Aorta (tissue), 5 donors: ENCODE measurements around the gene ANKRD33B. TPM values are rescaled to one million over a fixed set of nuclear protein-coding genes. Genes with fewer than 3 reads are reported as not detected.

Experiments
- ATAC-seq: fragments of 200-7000 bp; cut with Tn5 transposase; one replicate; pipeline ENCODE4 v1.9.1; 2022; ENCODE audit warnings: moderate library complexity; ENCODE audit not compliant: low FRiP score
- DNase-seq, 2 donors: peaks; one replicate each; pipeline ENCODE4 v3.0.0-alpha.2; 2020
- H3K27ac ChIP-seq, 2 donors: one replicate each; pipeline ENCODE4 v1.5.1; 2013; ENCODE audit warnings: low read length in 2 of 2, mild to moderate bottlenecking in 2 of 2, moderate library complexity in 2 of 2, control low read depth in 1 of 2, inconsistent platforms in 1 of 2, low read depth in 1 of 2
- H3K27me3 ChIP-seq, 2 donors: one replicate each; pipeline ENCODE4 v1.6.1; 2013; ENCODE audit warnings: control low read depth in 1 of 2, low read length in 1 of 2, mild to moderate bottlenecking in 1 of 2, moderate library complexity in 1 of 2; ENCODE audit not compliant: insufficient read depth in 2 of 2, control insufficient read depth in 1 of 2
- H3K36me3 ChIP-seq, 2 donors: one replicate each; pipeline ENCODE4 v1.6.1; 2013; ENCODE audit warnings: control low read depth in 1 of 2, low read length in 1 of 2, mild to moderate bottlenecking in 1 of 2; ENCODE audit not compliant: insufficient read depth in 2 of 2, control insufficient read depth in 1 of 2
- H3K4me1 ChIP-seq, 2 donors: one replicate each; pipeline ENCODE4 v1.6.1; 2013; ENCODE audit warnings: low read length in 2 of 2, control low read depth in 1 of 2, mild to moderate bottlenecking in 1 of 2, moderate library complexity in 1 of 2; ENCODE audit not compliant: insufficient read depth in 2 of 2, control insufficient read depth in 1 of 2
- H3K4me3 ChIP-seq, 2 donors: one replicate each; pipeline ENCODE4 v1.5.1; 2013; ENCODE audit warnings: low read length in 2 of 2, control low read depth in 1 of 2, mild to moderate bottlenecking in 1 of 2
- H3K9me3 ChIP-seq: one replicate; pipeline ENCODE4 v1.6.1; 2013; ENCODE audit warnings: mild to moderate bottlenecking, low read length; ENCODE audit not compliant: control insufficient read depth
- WGBS, 2 donors: extraction: QIAGEN DNeasy Blood & Tissue Kit; methylation state at CpG; one replicate each; pipeline ENCODE4 v1.1.7; 2013; 5-methylcytosine and 5-hydroxymethylcytosine counted together
- intact Hi-C, 2 donors: fragments of 100-400 bp; cut with DNase I; formaldehyde crosslinking; loops; one replicate each; pipeline versions ENCODE4 v1.14.2 to v1.15.0; 2022
- polyA plus RNA-seq, 2 donors: library from polyadenylated mRNA; stranded (reverse); fragments of 200-250 nt; gene quantifications; one replicate each; pipeline ENCODE4 v1.2.3, GENCODE V29; 2013
- total RNA-seq, 2 donors: library from RNA; stranded (reverse); fragmentation: NEBNext Ultra II Directional; extraction: Animal tissue kit (Norgen Biotek cat#: 25700); gene quantifications; one replicate each; pipeline ENCODE4 v1.2.1, GENCODE V29; 2021
- donor health status: healthy with polysubstance abuse.
- donor health status: Bipolar disorder and iron deficiency.
- donor health status: DM: no; HTN: no; CAD: no.
- donor health status: DM: no; HTN: no; CAD: no.
- donor health status: DM: yes; HTN: yes; CAD: no.

The ANKRD33B gene
- total and polyA plus RNA-seq, 4 donors: 0.75 to 4.9 (median 3.3) TPM

GRCh38 chr5:10684303-10685086 lies 120.6 kb downstream of the ANKRD33B start:
- no peaks in the 10 kb centered on the region for H3K27me3 ChIP-seq
- no peaks in the 10 kb centered on the region for H3K4me1 ChIP-seq
- ATAC-seq: no peak
- DNase-seq: no peak
- intact Hi-C loops: no loop called here
- peaks cover 5 to 24% of the 10 kb centered on the region in 2 donors for H3K36me3 ChIP-seq
- H3K27ac ChIP-seq: no peak overlapping the region
- H3K4me3 ChIP-seq: no peak overlapping the region
- WGBS, 2 donors: 72 to 84% methylated on average over 11 of the region's 11 CpGs
- no peaks in the 10 kb centered on the region for H3K9me3 ChIP-seq

DNA sequence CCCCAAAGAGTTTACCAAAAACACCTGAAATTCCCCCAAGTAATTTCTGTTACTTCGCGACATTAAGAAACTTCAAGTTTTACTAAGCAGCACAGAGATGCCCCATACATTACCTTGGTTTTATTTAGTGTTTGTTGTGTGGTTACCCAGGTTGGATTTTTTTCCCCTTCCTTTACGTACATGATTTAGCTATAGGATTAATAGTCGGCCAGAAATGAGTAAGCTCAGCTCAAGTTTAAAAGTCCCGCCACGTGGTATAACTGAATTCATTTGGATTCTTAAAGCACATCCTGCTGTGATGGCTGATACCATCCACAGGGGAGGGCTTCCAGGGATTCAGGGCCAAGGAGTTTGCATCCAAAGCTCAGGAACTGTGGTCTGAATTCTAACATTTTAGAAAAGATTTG lies 121.2 kb downstream of the ANKRD33B start:
- intact Hi-C loops: no loop called here
- WGBS, 2 donors: 82 to 84% methylated on average over 6 of the region's 6 CpGs

DNA sequence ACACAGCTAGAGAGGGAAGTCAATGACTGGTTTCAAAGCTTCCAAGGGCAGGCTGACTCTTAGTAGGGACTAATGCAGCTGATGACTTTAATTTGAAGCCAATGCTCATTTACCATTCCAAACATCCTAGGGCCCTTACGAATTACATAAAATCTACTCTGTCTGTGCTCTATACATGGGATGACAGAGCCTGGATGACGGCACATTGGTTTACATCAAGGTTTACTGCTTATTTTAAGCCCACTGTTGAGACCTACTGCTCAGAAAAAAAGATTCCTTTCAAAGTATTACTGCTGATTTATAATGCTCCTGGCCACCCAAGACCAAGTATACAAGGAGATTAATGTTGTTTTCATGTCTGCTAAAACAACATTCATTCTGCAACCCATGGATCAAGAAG lies 123.0 kb downstream of the ANKRD33B start:
- DNase-seq (no peak), ATAC-seq (no peak)
- Histone ChIP-seq H3K27ac (no peak overlapping the region), H3K4me3 (no peak overlapping the region), H3K9me3 (no peaks in the 10 kb centered on the region), H3K36me3 (peaks cover 0 to 9% of the 10 kb centered on the region in 2 donors), H3K4me1 (no peaks in the 10 kb centered on the region), H3K27me3 (no peaks in the 10 kb centered on the region)
- intact Hi-C loops: no loop called here
- 95 to 96% methylated on average over 2 of the region's 2 CpGs for WGBS, 2 donors

More for the DNA sequence above, 121.2 kb downstream of the ANKRD33B start:
- ATAC-seq (no peak), DNase-seq (no peak)
- Histone ChIP-seq H3K27me3 (no peaks in the 10 kb centered on the region), H3K4me3 (no peak overlapping the region), H3K4me1 (no peaks in the 10 kb centered on the region), H3K27ac (no peak overlapping the region), H3K36me3 (peaks cover under 1 to 21% of the 10 kb centered on the region in 2 donors), H3K9me3 (no peaks in the 10 kb centered on the region)

- H3K4me1 ChIP-seq: no peaks in the 10 kb centered on the region
- ATAC-seq (no peak), DNase-seq (no peak)
- H3K36me3 ChIP-seq: peaks cover 0 to 2% of the 10 kb centered on the region in 2 donors
- 91 to 93% methylated on average over 13 of the region's 13 CpGs for WGBS, 2 donors
- H3K27me3 ChIP-seq: no peaks in the 10 kb centered on the region
- H3K27ac ChIP-seq: no peak overlapping the region
- no peak overlapping the region for H3K4me3 ChIP-seq
- no peaks in the 10 kb centered on the region for H3K9me3 ChIP-seq
- intact Hi-C loops: no loop called here
Observed at GRCh38 chr5:10688651-10689171, 124.8 kb downstream of the ANKRD33B start.

DNA sequence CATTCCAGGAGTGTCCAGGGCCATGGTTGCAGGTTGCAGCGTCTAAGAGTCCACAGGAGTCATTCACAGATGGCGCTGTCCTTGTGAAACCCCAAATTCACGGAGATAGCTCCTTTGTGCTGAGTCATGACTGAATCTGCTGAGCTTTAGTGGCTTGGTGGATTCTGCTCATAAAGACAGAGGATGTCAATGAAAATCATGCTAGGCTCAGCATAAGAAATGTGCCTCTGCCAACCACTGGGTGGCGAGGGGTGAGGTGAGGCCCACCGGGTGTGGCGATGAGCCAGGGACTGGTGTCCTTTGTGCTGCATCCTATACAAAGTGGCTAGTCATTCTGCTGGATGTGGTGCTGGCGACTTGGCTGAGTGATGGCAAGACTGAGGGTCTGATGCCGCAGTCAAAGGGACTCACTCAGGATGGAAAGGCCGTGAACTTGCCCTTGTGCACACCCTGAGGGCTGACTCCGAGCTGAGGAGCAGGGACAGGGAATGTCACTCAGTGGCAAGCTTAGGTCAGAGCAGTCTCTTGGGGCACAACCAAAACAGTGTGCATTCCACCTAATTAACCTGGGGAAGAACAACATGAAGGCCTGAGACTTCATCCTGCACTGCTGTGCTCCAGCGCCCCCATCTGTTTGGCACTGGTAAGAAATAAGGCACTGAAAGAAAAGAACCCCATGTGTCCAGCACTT lies 125.7 kb downstream of the ANKRD33B start:
- Histone ChIP-seq H3K27ac (no peak overlapping the region), H3K27me3 (no peaks in the 10 kb centered on the region), H3K9me3 (no peaks in the 10 kb centered on the region), H3K4me3 (no peak overlapping the region), H3K36me3 (peaks cover 0 to 2% of the 10 kb centered on the region in 2 donors), H3K4me1 (no peaks in the 10 kb centered on the region)
- no peak for DNase-seq
- no peak for ATAC-seq
- intact Hi-C loops: loop anchor here (10.0 kb wide), 1 partner anchor 495 kb away; no protein-coding TSS in a partner anchor
- WGBS, 2 donors: 84 to 86% methylated on average over 11 of the region's 11 CpGs

GRCh38 chr5:10690460-10691440 lies 126.9 kb downstream of the ANKRD33B start:
- no peaks in the 10 kb centered on the region for H3K4me1 ChIP-seq
- intact Hi-C loops: loop anchor here (10.0 kb wide), 1 partner anchor 494 kb away; no protein-coding TSS in a partner anchor
- H3K36me3 ChIP-seq: no peaks in the 10 kb centered on the region
- 86 to 89% methylated on average over 14 of the region's 14 CpGs for WGBS, 2 donors
- no peak overlapping the region for H3K27ac ChIP-seq
- H3K4me3 ChIP-seq: no peak overlapping the region
- no peaks in the 10 kb centered on the region for H3K27me3 ChIP-seq
- DNase-seq: no peak
- ATAC-seq: no peak
- H3K9me3 ChIP-seq: no peaks in the 10 kb centered on the region

DNA sequence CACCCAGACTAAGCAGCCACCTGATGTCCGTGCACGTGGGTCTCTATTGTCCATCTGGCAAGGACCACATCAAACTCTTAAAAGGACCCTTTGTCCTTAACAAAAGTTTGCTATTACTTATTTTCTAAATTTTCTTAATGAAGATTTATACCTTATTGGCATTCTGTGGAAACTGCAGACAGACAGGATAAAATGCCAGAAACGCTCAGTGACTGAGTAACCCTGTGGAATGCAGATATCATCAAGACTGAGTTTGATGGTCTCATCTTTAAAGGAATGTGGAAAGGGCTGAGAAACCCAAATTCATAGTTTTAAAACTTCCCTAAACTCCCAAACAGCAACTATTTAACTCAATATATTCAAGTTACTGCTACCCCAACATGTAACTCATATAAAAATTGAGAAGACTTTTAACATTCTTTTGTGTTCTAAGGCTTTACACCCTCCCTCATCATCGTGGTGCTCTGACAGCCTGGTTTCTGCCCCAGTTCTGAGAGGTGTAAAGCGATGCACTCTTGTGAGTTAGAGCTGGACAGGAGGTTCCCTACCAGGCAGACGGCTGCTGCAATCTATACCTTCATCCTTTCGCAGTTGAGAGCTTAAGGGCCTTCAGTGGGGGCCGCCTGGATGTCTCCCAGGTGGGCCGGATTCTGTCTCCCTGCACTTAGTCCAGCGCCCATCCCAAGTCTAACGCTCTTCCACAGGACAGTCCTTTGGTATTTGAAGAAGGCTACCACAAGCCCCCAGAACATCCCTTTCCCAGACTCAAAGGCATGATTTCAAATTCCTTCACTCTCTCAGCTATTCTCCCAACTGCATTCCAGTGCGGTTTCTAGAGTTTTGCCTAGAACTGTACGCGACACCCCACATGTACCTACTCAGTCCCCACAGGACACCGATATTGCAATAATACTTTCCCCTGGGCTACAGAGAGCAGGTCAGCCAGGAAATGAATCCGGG lies 128.2 kb downstream of the ANKRD33B start:
- intact Hi-C loops: loop anchor here (10.0 kb wide), 1 partner anchor 493 kb away; no protein-coding TSS in a partner anchor
- Histone ChIP-seq H3K27ac (no peak overlapping the region), H3K4me3 (no peak overlapping the region), H3K9me3 (no peaks in the 10 kb centered on the region), H3K4me1 (no peaks in the 10 kb centered on the region), H3K36me3 (no peaks in the 10 kb centered on the region), H3K27me3 (no peaks in the 10 kb centered on the region)
- no peak for DNase-seq
- 78 to 84% methylated on average over 16 of the region's 16 CpGs for WGBS, 2 donors
- ATAC-seq: no peak
